Fibroblast of skin of back (primary cell): ENCODE results near the gene DCTPP1.
A peak's percentile ranks its signal among the peaks of the same experiment; 100 is the strongest.

Experiments used
- DNase-seq: peaks from one replicate; pipeline ENCODE4 v3.0.0-alpha.2; 2013

Gene DCTPP1

GRCh38 chr16:30381291-30382041 lies 48.4 kb downstream of the DCTPP1 start:
- DNase-seq = no peak

GRCh38 chr16:30380803-30381208 lies 49.0 kb downstream of the DCTPP1 start:
- DNase-seq = no peak

- DNase-seq = no peak
Observed at GRCh38 chr16:30380072-30380802, 49.6 kb downstream of the DCTPP1 start.

GRCh38 chr16:30379158-30379783 lies 50.6 kb downstream of the DCTPP1 start:
- no peak for DNase-seq

GRCh38 chr16:30378236-30379157 lies 51.3 kb downstream of the DCTPP1 start:
- peak; percentile 97 for DNase-seq

GRCh38 chr16:30377812-30378235 lies 52.0 kb downstream of the DCTPP1 start:
- peak; percentile 89 for DNase-seq

DNA sequence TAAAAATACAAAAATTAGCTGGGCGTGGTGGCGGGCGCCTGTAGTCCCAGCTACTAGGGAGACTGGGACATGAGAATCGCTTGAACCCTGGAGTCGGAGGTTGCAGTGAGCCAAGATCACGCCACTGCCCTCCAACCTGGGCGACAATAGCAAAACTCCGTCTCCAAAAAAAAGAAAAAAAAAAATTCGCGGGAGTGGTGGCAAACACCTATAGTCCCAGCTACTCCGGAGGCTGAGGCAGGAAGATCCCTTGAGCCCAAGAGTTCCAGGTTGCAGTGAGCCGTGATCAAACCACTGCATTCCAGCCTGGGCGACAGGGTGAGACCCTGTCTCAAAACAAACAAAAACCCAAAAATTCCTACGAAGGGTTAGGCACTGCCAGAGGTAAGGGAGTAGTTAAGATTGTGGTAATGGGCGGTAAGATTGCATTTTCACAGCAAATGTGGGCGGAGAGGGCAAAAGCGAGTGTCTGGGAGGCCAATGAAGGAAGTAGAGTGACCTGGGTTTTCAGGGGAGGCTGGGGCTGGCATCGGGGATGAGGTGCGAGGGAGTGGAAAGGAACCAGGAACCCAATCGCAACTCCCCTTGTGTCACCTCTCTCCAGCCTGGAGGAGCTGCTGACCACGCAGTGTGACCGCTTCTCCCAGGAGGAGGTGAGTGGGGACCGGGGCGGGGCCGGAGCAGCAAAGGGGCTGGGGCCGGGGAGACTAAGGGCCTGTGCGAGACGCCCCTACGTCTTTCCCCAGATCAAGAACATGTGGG lies 52.6 kb downstream of the DCTPP1 start:
- DNase-seq = no peak

DNA sequence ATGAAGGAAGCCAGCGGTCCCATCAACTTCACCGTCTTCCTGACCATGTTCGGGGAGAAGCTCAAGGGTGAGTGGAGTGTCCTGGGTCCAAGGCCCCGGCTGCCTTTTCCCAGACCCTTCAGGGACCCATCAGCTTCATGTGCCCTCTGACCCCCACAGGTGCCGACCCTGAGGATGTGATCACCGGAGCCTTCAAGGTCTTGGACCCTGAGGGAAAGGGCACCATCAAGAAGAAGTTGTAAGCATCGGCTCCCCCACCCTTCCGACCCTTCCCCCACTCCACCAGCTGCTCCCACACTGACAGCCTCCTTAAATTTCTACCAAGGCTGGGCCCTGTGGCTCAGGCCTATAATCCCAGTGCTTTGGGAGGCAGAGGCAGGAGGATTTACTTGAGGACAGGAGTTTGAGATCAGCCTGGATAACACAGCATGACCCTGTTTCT lies 53.3 kb downstream of the DCTPP1 start:
- no peak for DNase-seq

- no peak for DNase-seq
Observed at GRCh38 chr16:30375864-30376263, 54.0 kb downstream of the DCTPP1 start.

DNA sequence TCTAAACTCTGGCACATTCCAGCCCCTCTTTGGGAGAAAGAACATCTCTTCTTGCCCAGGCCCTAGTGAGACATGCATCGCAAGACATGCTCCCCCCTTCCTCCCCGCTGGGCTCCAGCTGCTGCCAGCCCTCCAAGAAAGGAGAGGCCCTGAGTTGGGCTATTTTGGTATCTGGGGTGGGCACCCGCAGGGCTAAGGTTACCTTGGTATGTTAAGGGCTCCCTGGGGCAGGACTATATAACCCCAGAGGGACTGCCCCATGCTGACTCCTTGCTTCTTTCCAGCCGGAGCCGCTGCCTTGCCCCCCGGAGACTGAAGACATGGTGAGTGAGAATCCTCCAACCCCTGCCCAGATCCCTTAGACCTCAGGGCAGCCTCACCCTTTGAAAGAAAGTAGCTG lies 55.3 kb downstream of the DCTPP1 start, which contains the start of gene MYL11:
Gene MYL11 (plus strand): TSS at position 265 of the 400 bp plus-strand sequence. CDS start 56 bp downstream, at position 321.
- DNase-seq = no peak
